ENCODE measurements around the gene FBXO24.

The FBXO24 gene

GRCh38 chr7:100630066-100630465 is 43.9 kb downstream of the FBXO24 start:
- no peak overlapping the region for H3K4me3 ChIP-seq (replicated peaks in 1 of 2; ENCODE audit: low read depth in 2 of 2, low read length in 2 of 2)
- DNase-seq (ENCODE audit: low read depth in 2 of 2) = no peak
- TF ChIP-seq CTCF (IDR thresholded peaks at IDR 0.05; ENCODE audit: low read depth, low read length) = no peak

GRCh38 chr7:100632951-100633717 is 47.0 kb downstream of the FBXO24 start:
- peak; percentile 23 to 27 for DNase-seq (ENCODE audit: low read depth in 2 of 2)
- TF ChIP-seq CTCF (IDR thresholded peaks at IDR 0.05; ENCODE audit: low read depth, low read length) = peak; percentile 35
- H3K4me3 ChIP-seq (replicated peaks in 1 of 2; ENCODE audit: low read depth in 2 of 2, low read length in 2 of 2) = peak overlapping the region; percentile 33 to 45

GRCh38 chr7:100639995-100640516 is 53.9 kb downstream of the FBXO24 start:
- no peak for TF ChIP-seq CTCF (IDR thresholded peaks at IDR 0.05; ENCODE audit: low read depth, low read length)
- H3K4me3 ChIP-seq (replicated peaks in 1 of 2; ENCODE audit: low read depth in 2 of 2, low read length in 2 of 2) = no peak overlapping the region
- DNase-seq (ENCODE audit: low read depth in 2 of 2) = no peak

DNA sequence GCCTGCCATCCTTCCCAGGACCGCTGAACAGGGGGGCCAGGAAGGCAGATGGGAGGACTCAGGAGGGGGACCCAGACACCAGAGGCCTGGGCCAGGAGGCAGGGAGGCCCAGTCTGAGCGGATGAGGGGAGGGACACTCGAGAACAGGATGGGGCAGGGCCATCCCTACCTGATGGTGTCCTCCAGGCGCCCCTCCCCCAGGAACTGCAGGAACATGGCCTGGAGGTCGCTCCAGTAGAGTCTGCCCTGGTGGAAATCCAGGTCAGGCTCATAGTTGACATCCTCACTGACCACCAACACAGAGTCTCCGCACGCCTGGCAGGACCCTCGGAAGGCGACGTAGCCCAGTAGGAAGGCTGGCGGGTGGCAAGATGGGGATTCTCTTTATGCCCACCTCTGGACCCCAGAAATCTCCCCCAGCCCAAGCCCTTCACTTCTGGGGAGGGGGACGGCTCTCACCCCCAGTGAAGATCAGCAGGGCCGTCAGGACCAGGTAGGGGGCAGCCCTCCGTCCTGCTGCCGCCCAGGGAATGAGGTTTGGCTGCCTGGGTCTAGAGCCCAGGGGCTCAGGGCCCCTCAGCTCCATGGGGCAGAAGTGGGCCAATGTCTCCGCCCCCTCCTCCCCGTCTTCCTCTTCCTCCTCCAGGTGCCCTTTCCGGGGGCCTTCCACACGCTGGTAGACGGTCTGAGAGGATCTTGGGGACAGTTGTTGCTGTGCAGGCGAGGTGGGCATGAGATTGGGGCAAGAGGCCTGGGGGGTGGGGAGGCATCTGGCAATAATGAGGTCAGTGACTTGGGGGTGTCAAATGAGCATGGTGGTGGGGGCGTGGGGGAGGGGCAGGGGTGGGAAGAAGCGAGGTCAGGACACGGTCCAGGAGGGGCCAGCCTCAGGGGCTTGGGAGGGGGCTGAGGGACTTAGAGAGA is 54.7 kb downstream of the FBXO24 start:
- H3K4me3 ChIP-seq (replicated peaks in 1 of 2; ENCODE audit: low read depth in 2 of 2, low read length in 2 of 2) = no peak overlapping the region
- no peak for TF ChIP-seq CTCF (IDR thresholded peaks at IDR 0.05; ENCODE audit: low read depth, low read length)
- no peak for DNase-seq (ENCODE audit: low read depth in 2 of 2)

DNA sequence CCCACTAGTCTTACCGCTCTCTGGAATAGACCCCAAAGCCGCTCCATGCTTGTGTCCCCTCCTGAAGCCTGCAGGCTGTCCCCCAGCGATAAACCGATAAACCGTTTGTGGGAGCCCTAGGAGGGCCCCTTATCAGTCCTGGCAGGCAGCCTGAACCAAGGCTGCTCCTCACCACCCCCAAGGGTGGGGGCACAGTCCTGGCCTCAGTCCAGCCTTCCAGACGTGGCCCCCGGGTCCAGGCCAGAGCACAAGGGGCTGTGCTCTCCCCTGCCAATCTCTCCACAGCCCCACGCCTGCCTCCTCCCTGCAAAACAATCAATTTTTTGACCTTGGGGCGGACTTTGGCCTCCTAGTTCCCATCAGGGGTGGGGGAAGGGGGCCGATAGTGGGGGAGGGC is 55.3 kb downstream of the FBXO24 start, which contains the start of gene TFR2:
TFR2 (minus strand) TSS at position 90 of the 397 bp plus-strand sequence; CDS start at position 47, 43 bp downstream.
- no peak for DNase-seq (ENCODE audit: low read depth in 2 of 2)
- no peak within 1 kb of the TSS for H3K4me3 ChIP-seq (replicated peaks in 1 of 2; ENCODE audit: low read depth in 2 of 2, low read length in 2 of 2)

More for the DNA sequence above, 55.3 kb downstream of the FBXO24 start, which contains the start of gene TFR2:
- TF ChIP-seq CTCF (IDR thresholded peaks at IDR 0.05; ENCODE audit: low read depth, low read length) = no peak

Measured in cardiac fibroblast (primary cell).